T-helper 2 cell (primary cell): ENCODE data around the gene OR10V1.

Source experiments
- DNase-seq, 5 experiments: peaks; one replicate each; pipeline versions ENCODE4 v3.0.0 to v3.0.0-alpha.2; 2012 to 2022
- total RNA-seq, 2 donors: gene quantifications; one replicate each; lab custom pipeline; 2026; lab: John Stamatoyannopoulos, UW

Gene OR10V1, protein sequence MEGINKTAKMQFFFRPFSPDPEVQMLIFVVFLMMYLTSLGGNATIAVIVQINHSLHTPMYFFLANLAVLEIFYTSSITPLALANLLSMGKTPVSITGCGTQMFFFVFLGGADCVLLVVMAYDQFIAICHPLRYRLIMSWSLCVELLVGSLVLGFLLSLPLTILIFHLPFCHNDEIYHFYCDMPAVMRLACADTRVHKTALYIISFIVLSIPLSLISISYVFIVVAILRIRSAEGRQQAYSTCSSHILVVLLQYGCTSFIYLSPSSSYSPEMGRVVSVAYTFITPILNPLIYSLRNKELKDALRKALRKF
- 0 reads per million in 2 donors for total RNA-seq

DNA sequence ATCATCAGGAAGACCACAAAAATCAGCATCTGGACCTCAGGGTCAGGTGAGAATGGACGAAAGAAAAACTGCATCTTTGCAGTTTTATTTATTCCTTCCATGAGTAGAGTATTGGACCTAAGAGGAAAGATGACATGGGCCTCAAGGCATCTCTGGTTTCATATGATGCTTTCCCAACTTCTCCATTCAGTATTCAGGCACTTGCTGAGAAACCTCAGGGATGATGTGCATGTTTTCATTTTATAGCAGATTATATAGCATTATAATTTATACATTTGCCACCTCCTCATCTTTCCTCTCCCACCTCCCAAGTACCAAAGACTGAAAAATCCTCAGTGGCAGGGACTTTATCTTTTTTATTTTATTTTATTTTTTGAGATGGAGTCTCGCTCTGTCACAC is at the start of gene OR10V1:
OR10V1 (minus strand) TSS at position 101 of the 400 bp plus-strand sequence; CDS start at position 101, 0 bp downstream.
- no peak for DNase-seq

DNA sequence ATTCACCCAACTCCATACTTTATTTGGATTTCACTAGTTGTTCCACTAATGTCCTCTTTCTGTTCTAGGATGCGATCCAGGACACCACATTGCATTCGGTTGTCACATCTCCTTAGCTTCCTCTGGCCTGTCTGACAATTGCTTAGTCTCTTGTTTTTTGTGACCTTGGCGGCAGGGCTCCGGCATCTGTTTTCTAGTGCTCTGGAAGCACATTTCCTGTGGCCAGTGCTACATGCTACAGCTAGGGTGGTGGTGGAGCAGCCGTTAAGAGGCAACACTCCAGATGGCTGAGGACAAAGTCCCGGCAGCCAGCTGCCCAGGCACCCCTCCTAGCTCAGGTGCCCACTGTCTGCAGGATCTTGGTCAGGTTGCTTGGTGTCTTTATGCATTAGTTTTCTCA is 48.3 kb upstream of the OR10V1 start:
- DNase-seq, result no peak

DNA sequence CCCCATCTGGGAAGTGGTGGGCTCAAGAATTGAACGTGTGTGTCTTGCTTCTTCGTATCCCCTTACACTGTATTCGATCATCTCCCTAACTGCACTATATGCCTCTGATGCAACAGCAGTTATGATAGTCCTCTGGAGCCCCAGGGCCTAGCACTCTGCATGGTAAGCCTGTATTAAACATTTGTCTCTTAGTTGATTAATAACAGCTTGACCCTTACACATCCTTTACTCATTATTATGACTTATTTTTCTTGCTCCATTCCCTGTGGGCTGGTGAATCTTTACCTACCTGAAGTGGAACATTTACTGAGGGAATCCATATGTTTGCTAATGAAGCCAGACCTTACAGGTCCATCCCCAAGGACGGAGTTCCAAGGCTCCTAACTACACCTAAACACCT is 47.1 kb upstream of the OR10V1 start:
- DNase-seq, result no peak

DNA sequence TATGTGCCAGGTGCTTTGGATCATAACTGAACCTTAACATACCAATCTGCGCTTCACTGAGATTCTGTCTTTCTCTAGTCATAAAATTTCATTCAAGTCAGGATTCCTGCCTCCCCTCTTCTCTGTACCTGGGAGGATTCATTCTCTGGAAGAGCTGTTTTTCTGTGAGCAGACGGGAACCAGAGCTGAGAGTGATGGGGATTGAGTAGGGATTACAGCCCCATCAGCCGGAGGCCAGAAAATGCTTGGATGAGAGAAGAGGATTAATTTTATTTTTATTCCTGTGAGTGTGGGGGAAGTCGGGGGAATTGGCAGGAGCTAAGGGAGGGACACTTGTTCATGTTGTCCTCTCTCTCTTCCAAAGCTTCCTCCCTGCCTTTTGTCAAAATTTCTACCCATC is 46.3 kb upstream of the OR10V1 start:
- no peak for DNase-seq

DNA sequence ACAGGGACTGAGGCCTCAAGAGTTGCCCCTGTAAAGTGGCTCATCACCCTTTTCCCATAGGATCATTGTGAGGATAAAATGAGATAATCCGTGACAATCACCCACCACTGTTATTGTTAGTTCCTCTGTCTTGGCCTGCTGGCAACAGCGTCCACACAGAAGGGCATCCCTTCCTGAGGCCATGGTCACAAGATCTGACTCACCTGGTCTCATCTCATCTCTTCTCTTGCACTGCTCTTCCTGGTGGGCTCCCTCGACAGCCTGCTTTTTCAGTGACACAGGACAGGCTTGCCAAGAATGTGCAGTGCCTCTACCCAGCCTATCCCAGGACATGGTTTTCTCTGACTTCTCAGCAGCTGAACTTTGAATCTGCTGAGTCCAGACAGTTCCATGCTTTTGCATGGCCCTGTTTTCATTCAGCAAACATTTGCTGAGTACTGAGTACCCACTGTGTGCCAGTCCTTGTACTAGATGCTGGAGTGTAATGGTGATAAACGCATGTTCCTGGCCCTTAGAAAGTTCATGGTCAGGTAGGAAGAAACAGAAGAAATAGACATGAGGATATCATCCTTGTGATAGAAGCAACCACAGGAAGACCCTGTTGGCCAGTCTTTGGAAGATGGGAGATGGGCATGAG is 44.9 kb upstream of the OR10V1 start:
- DNase-seq, result no peak

DNA sequence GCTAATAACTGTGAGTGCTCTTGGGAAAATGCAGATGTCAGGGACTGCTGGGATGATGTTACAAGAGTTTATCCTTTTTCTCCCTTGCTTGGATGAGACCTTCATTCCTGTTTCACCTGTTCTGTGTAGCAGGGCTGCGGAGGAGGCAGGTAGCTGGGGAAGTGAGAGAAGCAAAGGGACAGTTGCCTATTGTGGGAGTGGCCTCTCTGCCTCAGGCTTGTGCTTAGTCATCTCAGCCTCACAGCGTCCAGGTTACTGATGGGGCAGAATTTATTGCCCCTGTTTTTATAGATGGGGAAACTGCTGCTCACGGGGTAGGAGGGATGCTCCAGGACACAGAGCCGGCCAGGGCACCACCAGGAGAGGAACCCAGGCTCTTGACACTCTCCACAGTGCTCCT is 43.2 kb upstream of the OR10V1 start:
- DNase-seq, result no peak

DNA sequence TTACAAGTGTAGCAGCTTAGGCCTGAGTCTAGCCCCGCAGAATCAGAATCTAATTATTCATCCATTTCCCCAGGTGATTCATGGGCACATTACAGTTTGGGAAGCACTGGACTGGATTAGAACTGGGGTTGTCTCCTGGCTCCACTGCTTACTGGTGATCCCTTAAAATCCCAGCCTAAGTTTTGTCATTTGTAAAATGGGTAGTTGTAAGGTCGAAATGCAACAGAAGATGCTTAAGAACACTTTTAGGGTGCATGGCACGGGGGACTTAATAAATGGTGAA is 42.9 kb upstream of the OR10V1 start:
- no peak for DNase-seq

DNA sequence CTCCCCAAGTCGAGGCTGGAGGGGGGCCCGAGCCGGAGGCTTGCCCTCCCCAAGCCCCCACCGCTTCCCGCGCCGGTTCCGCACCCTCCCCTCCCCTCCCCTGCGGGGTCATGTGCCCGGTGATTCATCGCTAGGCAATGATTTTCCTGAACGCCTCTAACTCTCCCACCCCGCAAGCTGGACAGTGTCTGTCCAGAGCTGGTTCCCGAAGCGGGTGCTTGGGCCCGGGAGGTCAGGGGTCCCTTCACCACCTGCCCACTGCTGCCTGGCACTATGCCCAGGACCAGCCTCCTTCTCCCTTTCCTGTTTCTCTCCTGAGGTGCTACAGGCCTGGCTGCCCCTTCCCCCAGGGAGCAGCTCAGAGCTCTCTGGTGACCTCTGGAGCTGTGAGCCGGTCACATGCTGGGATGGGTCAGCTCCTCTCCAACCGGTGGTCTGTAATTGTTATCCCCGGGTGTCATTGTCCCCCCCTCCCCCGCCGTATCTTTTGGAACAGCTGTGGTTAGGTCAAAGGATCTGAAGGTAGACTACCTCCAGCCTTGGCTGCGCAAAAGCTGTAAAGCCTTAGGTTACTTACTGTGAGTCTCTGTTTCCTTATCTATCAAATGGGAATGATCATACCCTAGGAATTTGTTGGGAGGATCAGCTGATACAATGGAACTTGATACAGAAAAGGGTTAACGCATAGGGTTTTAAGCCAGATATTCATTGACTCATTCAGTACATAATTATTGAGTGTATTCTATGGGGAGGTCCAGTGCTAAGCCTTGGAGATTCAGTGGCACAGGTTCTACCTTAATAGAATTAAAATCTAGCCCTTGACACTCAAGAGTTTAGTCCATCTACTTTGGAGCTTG is 42.3 kb upstream of the OR10V1 start:
- peak in 4 of 5 experiments; percentile 7 to 38 (median 22) for DNase-seq

DNA sequence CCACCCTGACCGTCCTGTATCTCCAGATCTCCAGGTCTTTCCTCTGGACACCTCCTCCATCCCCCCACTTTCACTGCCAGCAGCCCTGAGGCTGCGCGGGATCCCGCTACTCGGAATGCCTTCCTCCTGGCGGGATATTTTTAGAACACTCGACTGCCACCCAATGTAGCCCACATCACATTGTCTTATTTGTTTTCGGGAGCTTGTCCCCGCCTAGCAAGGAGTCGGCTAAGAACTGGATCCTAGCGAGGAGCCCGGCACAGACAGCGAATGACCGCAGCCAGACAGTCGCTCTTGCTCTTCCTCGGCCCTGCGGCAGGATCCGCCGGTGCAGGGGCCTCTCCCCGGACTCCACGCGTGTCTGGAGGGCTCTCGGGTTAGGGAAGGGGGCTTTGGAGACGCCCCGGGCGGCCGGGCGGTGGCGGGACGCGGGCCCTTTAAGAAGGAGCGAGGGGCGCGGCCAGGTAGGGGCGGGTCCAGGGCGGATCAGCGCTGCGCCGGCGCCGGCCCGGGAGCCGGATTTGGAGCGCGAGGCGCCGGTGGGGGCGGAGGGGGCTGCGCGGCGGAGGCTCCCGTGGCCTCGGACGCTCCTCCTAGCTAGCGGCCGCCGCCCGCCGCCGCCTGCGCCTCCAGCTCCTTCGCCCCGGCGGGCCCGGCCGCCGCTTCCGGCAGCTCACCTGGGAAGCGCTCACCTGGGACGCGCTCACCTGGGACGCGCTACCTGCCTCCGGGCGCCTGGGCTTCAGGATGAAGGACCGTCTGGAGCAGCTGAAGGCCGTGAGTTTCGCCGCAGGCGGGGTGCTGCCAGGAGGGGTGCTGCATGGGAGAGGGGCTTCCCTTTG is 41.4 kb upstream of the OR10V1 start, which contains the start of gene STX3:
STX3 (plus strand) TSS at position 518 of the 842 bp plus-strand sequence; CDS start at position 748, 230 bp downstream.
- peak; percentile 49 to 66 (median 63) for DNase-seq

DNA sequence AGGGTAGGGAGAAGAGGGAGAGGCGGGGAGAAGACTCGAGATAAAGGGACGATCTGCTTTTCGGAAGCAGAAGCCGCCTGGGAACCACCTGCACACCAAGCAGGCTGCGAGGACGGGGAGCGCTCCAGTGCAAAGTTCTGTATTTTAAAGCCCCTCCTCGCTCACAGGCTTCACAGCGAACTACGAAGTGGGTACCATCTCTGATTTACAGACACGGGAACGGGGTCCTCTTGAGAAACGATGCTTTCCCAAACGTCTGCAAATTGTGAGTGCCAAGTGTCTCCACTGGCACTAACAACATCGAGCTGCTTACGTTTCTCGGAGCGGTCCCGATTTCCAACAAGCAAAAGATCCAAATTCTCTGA is 40.8 kb upstream of the OR10V1 start:
- DNase-seq, result peak in 1 of 5 experiments; percentile 31

DNA sequence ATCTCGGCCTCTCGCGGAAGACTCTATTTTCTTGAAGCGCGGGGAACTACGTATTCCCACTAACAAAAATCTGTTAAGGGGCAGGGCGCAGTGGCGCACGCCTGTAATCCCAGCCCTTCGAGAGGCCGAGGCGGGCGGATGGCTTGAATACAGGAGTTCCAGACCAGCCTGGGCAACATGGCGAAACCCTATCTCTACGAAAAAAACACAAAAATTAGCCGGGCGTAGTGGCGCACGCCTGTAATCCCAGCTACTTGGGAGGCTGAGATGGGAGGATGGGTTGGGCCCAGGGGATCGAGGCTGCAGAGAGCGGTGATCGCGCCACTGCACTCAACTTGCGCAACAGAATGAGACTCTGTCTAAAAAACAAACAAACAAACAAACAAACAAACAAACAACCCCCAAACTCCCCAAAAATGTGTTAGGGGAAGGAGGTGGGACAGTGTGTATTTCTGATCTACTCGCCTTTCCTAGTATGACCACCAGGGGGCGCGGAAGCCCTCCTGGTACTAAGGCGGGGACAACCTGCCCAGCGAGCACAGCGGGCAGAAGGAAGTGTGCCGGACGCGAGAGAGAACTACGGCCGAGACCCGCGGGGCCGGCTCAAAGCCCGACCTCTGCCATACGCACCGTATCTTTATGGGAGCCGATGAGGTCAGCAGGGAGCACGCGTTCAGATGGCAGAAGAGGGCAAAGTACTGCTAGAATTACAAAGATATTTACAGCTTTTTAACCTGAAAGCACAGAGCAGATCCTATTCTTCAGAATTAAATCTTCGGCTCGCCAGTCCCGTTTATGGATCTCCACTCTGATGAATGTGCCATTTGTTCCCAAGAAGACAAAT is 40.2 kb upstream of the OR10V1 start:
- DNase-seq, result peak; percentile 61 to 75 (median 72)

DNA sequence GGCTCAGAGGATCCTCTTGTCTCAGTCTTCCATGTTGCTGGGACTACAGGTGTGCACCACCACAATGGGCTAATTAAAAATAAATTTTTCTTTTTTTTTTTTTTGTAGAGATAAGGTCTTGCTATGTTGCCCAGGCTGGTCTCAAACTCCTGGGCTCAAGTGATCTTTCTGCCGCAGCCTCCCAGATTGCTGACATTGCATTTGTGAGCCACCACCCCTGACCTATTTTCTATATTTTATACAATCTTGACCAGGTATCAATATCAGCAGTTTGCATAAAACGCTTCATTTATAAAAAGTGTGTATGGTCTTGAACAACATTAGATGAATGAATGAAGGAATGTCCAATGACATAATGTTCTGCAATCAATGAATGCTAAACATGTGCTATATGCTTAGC is 32.5 kb upstream of the OR10V1 start:
- no peak for DNase-seq

DNA sequence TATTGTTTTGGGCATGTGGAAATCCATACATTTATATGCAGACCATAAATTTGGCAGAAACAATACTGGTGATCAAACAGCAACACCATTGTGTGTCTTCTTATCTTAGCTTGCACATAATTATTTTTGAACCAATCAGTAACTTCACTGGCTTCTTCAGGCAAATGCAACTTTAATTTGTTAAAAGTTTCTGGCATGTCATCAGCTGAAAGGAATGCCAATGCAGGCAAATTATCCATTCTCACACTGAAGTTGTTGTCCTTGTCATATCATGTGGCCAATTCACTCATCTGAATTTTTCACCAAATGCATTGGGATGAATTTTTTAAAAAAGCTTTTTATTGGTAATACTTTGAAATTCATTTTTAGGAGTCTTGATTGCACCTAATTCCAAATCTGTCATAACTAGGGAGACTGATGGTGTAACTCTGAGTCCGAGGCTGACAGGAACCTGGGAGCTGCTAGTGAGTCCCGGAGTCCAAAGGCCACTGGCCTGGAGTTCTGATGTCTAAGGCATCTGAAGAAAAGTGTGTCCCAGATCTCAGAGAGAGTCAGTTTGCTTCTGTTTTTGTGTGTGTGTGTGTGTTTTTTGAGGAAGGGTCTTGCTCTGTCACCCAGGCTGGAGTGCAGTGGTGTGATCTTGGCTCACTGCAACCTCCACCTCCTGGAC is 17.4 kb upstream of the OR10V1 start:
- no peak for DNase-seq

DNA sequence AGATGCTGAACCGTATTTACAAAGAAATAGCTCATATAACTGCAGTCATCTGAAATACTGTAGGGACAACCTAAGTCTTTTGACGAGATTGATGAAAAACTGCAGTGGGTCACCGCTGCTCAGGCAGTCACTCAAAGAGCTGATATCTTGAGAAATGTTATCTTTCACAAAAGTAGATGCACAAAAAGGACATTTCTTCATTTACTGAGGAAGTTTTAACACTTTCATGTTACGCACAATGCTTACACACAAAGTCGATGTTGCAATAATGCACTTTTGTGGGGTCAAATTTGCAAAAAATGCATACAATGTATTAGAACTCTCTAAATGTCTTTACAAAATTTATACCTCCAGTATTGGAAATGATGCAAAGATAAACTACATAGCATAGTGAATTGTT is 16.2 kb upstream of the OR10V1 start:
- no peak for DNase-seq

DNA sequence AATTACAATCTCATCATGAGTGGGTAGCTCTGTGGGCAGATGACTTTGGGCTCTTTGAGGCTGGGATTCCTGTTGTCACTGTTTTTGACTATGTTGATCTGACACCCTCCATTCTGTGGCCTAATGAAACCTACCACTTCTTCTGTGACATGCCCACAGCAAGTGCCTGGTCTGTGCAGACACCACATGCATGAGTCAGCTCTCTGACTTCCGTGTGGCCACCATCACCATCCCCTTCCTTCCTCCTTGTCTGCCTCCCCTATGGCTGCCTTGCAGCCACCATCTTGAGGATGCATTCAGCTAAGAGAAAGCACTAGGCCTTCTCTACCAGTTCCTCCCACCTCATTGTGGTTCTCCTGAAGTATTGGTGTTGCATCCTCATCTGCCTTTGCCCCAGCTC is 15.3 kb upstream of the OR10V1 start:
- peak in 1 of 5 experiments; percentile 58 for DNase-seq

DNA sequence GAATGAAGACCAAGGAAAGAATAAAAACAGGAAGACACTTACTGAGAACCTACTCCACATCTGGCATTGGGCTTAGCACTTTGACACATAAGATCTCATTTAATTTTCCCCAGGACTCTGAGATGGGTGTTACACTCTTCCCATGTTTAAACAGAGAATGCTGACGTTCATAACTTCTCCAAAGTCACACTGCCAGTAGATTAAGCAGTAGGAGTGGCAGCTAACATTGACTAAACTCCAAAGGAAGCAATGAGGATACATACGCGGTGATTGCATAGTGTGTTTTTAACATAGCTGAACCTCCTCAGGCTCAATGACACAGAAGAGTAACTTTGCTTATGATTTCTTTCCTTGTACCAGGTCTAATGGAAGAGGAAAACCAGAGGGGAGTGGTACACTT is 14.5 kb upstream of the OR10V1 start:
- no peak for DNase-seq

DNA sequence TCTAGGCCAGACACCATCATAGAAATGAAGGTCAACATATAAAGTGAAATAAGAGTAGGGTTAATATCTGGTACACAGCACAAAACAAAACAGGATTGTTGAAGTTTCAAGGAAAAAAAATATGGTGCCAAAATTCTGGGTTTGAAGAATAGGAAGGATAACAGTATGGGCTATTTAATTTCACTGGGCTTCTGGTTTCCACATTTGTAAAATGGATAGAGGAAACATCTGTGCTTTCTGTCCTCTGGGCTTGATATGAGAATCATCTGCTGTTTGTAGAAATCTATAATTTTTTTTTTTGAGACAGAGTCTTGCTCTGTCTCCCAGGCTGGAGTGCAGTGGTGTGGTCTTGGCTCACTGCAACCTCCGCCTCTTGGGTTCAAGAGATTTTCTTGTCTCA is 13.8 kb upstream of the OR10V1 start:
- DNase-seq, result no peak

DNA sequence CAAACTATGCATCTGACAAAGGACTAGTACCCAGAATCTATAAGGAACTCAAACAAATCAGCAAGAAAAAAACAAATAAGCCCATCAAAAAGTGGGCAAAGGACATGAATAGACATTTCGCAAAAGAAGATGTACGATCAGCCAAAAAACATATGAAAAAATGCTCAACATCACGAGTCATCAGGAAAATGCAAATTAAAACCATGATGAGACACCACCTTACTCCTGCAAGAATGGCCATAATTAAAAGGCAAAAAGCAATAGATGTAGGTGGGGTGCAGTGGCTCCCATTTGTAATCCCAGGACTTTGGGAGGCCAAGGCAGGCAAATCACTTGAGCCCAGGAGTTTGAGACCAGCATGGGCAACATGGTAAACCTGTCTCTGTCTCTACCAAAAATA is 10.4 kb upstream of the OR10V1 start:
- no peak for DNase-seq

DNA sequence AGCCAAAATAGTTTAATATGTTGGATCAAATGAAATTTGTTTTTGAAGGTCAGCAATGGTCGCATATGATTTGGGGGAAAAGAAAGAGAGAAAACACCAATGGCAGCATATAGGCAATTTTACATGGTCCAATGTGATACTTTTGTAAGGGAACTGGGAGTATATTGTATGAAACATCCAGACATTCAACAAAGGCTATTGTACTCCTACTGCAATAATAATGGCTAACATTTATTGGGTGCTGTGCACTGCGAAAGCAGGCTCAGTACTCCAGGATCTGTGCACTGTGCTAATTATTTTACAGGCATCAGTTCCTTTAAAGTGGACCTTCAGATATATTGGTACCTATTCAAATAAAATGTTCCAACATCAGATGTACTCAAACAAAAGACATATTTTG is 5.9 kb upstream of the OR10V1 start:
- DNase-seq, result no peak

DNA sequence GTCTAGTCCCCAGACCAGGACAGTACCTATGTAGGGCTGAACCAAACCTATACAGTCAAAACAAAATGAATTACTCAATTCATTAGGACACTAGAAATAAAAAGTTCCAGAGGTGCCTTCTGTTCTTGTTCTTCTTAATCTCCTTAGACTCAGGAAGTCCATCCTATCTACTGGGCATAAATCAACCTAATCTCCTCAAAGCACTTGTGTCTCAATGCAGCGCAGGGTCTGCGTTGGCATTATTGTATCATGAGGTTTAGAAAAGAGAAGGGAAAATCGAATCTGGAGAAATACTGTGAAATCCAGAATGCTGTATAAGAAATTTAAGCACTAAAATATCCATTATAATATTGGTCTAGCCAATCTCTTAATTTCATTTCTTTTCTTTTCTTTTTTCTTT is 2.4 kb upstream of the OR10V1 start:
- no peak for DNase-seq
